GM19328 (cell line): ENCODE measurements around the gene FABP7.

Experiments
- ATAC-seq: cut with Tn5 transposase; IDR thresholded peaks from one replicate; pipeline ENCODE4 v1.9.1; 2021; ENCODE audit warnings: mild to moderate bottlenecking, moderate library complexity; ENCODE audit not compliant: unreplicated experiment

Gene FABP7

GRCh38 chr6:122755901-122756300 lies 23.6 kb upstream of the FABP7 start:
- no peak for ATAC-seq

- ATAC-seq = peak; percentile 93
Measured at GRCh38 chr6:122758927-122759334, 20.6 kb upstream of the FABP7 start.

- ATAC-seq = no peak
Measured at GRCh38 chr6:122760330-122760729, 19.2 kb upstream of the FABP7 start.

GRCh38 chr6:122766256-122766655 lies 13.3 kb upstream of the FABP7 start:
- ATAC-seq = no peak

GRCh38 chr6:122770835-122771601 lies 8.5 kb upstream of the FABP7 start:
- no peak for ATAC-seq

- no peak for ATAC-seq
Measured at GRCh38 chr6:122772724-122773415, 6.6 kb upstream of the FABP7 start.

- ATAC-seq = no peak
Measured at GRCh38 chr6:122775975-122776374, 3.5 kb upstream of the FABP7 start.

- no peak for ATAC-seq
Measured at GRCh38 chr6:122778302-122778701, 1.2 kb upstream of the FABP7 start.

GRCh38 chr6:122778985-122779661 lies 393 bp upstream of the FABP7 start:
- no peak for ATAC-seq

GRCh38 chr6:122780114-122780513 lies 598 bp downstream of the FABP7 start:
- no peak for ATAC-seq

- ATAC-seq = no peak
Measured at GRCh38 chr6:122781716-122782115, 2.2 kb downstream of the FABP7 start.

- ATAC-seq = no peak
Measured at GRCh38 chr6:122783401-122783800, 3.9 kb downstream of the FABP7 start.

GRCh38 chr6:122785891-122786290 lies 6.4 kb downstream of the FABP7 start:
- ATAC-seq = no peak

GRCh38 chr6:122787721-122788120 lies 8.2 kb downstream of the FABP7 start:
- ATAC-seq = no peak

GRCh38 chr6:122788208-122788607 lies 8.7 kb downstream of the FABP7 start:
- ATAC-seq = no peak

GRCh38 chr6:122788663-122789181 lies 9.2 kb downstream of the FABP7 start:
- no peak for ATAC-seq

- peak; percentile 53 for ATAC-seq
Measured at GRCh38 chr6:122789182-122790027, 9.9 kb downstream of the FABP7 start, which contains the start of gene SMPDL3A. Gene SMPDL3A, plus strand, starts transcription at chr6:122789258. Its CDS starts 89 bp downstream, at chr6:122789347.

GRCh38 chr6:122790028-122790422 lies 10.5 kb downstream of the FABP7 start:
- ATAC-seq = no peak

GRCh38 chr6:122790423-122791309 lies 11.2 kb downstream of the FABP7 start:
- ATAC-seq = no peak

- no peak for ATAC-seq
Measured at GRCh38 chr6:122791310-122791679, 11.8 kb downstream of the FABP7 start.
